HG02970 (cell line): ENCODE data around the gene CDK9.
"Not testable (repeated sequence)": the region's sequence is repeated elsewhere in the genome, so short reads cannot be mapped to it uniquely, and the experiment has no call there.

ENCODE experiments used
- ATAC-seq: cut with Tn5 transposase; IDR thresholded peaks from one replicate; pipeline ENCODE4 v1.9.1; 2021; ENCODE audit warnings: mild to moderate bottlenecking, moderate library complexity, moderate number of reproducible peaks; ENCODE audit not compliant: unreplicated experiment, low FRiP score

Gene CDK9

DNA sequence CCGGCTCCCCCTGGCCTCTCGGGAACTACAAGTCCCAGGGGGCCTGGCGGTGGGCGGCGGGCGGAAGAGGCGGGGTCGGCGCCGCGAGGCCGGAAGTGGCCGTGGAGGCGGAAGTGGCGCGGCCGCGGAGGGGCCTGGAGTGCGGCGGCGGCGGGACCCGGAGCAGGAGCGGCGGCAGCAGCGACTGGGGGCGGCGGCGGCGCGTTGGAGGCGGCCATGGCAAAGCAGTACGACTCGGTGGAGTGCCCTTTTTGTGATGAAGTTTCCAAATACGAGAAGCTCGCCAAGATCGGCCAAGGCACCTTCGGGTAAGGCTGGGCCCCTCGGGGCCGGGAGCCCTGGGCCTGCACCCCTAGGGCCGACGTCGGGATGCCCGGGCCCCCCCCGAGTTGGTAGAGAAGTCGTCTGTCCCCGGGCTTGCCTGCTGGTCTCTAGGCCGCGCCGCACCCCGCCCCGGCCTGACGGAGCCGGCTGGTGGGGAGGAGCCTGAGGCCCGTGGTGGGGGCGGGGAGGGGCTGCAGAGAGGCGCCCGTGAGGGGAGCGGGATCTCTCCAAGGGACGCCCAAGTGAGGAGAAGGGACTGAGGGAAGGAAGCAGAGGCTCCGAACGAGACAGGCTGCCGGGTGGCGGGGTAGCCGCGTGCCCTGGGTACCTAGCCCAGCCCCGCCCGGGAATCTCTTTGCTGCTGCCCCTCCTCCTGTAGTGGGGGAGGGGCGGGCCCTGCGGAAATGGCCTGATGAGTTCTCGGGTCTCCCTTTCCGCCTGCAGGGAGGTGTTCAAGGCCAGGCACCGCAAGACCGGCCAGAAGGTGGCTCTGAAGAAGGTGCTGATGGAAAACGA is at the start of gene CDK9:
TSS of gene CDK9 (plus strand) at position 102 of the 840 bp plus-strand sequence. CDS start at position 217, 115 bp downstream.
- peak; percentile 61 for ATAC-seq

GRCh38 chr9:127738666-127739065 is 47.2 kb upstream of the CDK9 start:
- ATAC-seq: no peak

GRCh38 chr9:127739614-127740330 is 46.1 kb upstream of the CDK9 start:
- ATAC-seq: no peak

DNA sequence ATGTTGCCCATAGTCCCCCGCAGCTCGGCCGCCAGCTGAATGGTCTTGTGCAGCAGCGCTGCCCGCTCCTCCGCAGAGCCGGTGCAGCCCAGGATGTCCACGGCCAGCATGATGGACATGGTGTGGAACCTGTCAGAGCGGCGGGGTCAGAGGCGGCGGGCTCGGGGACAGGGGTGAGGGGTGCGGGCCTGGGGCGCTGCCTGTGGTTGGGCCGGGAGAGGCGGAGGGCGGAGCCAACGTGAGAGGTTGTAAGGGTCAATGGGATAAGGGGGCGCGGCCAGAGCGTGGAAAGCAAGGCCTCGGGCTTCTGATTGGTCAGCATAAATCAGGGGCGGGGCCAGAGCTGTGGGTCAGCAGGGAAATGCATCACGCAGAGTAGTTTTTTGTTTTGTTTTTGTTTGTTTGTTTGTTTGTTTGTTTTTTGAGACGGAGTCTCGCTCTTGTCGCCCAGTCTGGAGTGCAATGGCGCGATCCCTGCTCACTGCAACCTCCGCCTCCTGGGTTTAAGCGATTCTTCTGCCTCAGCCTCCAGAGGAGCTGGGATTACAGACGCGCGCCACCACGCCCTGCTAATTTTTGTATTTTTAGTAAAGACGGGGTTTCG is 43.9 kb upstream of the CDK9 start:
- ATAC-seq: no peak

DNA sequence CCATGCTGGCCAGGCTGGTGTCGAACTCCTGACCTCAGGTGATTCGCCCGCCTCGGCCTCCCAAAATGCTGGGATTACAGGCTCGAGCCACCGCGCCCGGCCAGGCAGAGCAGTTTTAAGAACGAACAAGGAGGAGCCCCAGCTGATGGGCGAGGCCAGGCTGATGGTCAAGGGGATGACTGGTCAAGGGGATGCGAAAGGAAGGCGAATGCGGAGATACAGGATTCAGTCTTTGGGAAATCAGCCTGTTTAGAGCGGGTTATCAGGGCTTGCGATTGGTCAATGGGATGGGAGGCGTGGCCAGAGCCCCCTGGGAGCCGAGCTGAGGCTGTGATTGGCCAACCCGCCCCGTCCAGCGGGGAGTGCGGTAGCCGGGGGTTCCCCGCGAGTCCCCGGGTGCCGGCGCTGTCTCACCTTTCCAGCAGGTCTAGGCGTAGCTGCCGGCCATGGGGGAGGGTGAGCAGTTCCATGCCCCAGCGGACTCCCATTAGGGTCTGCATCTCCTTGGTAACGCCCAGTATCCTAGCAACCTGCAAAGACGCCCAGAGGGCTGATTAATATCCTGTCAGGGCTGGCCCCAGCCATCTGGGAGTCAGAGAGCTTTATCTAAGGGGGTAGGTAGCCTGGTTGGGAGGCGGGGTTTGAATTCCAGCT is 43.3 kb upstream of the CDK9 start:
- no peak for ATAC-seq

GRCh38 chr9:127744398-127745110 is 41.3 kb upstream of the CDK9 start:
- no peak for ATAC-seq

DNA sequence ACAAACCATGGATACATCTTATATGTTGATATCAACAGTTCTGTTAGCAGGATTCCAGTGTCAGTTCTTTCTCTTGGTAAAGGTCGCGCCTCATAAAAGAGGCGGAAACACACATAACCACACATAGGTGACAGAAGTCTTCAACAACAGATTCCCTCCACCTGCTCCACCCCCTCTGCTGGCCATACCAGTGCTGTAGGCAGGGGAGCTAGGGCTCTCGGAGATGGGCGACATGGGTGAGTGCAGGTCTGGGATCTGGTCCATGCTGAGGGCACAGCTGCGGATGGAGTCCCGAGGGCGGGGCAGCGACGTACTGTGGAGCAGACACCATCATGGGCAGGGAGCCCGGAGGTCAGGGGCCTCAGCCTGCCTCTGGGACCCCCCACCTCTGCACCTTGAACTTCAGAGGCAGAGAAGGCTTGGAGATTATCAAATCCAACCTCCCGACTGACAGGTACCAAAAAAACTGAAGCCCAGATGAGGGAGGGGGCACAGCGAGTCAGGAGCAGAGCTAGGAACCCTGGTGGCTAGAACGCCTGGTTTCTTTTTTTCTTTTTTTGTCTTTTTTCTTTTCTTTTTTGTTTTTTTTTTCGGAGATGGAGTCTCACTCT is 38.8 kb upstream of the CDK9 start:
- ATAC-seq: no peak

DNA sequence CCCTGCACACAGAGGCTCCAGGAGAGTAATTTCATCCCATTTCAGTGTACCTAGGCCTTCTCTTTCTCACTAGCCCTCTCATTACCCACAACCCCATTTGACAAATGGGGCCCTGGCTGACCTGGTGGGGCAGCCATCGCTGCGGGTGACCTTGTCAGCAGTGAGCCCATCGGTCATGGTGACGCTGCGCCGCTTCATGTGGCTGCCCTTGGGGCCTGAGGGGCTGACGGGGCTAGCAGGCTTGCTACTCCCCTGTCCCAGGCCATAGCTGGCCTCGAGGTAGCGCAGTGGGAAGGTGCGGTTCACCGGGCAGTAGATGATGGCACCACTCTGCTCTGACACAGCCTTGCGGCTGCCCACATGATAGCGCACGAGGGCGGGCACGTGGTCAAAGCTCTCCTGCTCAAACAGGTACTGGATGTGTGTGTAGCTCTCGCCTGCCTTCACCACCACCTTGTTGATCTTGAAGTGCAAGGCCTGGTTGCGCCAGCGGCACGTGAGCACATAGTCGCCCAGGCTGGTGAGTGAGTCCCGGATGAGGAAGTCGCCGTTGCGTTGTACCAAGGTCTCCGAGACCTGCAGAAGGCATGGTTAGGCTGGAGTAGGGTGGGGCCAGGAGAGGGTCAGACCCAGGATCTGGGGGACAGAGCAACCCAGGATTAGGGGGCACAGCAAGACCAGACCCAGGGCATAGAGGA is 36.6 kb upstream of the CDK9 start:
- no peak for ATAC-seq

- ATAC-seq: no peak
Observed at GRCh38 chr9:127751269-127752054, 34.4 kb upstream of the CDK9 start.

DNA sequence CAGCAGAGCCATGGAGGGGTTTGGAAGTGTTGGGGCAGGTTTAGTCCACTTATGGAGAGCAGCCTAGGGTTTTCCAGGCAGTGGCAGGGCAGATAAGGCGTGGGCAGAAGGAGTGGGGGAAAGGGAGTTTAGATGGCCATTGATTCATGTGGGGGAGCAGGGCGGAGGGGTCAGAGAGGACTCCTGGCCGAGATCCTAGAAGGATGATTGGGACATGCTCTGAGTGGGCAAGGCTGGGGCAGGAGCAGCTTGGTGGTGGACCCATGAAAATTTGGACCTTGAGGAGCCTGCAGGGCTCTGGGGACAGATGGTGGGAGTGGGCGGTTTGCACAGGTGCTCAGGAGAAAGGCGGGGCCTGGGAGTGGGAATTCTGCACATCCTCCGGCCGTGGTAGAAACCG is 32.7 kb upstream of the CDK9 start:
- ATAC-seq: no peak

DNA sequence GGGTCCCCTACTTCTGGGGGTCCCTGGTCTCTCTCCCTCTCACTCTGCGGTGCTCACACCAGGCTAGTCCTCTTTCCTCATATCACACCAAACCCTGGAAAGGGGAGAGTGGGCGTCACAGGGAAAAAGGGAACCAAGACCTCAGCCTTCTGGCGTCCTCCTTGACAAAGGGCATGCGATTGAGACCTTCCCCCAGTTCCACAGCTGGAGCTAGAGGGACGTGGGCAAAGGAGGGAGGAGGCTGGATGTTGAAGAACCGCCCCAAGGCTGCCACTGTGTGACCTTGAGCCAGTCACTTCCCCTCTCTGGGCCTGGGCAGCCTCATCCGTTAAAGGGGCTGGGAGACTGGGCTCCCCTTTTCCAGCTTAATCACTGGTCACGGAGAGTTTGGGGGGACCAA is 32.2 kb upstream of the CDK9 start:
- ATAC-seq: no peak

DNA sequence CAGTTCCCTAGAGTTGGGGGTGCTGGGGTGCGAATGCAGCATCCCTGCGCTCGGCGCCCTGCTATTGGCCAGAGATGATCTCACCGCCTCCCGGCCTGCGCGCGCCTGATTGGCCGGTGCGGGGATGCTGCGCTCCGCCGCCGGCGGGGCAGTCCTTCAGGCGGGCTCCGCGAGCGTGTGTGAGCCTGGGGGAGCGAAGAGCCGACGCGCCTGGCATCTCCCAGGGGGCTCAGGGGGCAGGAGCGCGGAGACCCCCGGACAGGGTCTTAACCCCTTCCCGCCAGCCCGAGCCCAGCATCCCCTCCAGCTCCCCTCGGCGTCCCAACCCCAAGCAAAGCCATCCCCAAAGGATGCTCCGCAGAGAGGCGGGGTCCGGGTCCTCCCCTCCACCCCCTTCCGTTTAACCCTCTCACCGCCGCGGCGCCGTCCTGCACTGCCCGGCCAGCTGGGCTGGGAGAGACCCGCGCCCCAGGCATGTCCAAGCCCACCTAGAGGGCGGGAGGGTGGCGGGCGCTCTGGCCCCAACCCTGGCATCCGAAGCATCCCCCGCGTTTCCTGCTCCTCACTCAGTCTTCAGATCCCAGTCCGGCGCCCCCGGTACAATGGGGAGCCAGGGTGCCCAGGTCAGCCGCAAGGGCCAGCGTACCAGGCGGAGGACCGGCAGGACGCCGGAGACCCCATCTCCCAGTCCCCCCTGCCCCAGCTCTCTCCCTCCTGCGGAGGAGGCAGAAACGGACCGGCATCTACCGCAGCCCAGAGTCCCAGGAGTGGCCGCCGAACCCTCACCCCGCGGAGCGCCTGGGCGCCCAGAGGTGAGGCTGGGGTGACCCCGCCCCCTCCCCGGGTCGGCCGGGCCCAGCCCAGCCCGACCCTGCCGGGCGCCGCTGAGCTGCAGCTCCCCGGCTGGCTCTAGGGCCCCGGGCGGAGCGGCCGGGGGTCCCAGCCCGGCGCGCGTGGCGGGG is 31.5 kb upstream of the CDK9 start:
- no peak for ATAC-seq

GRCh38 chr9:127755061-127756060 is 30.5 kb upstream of the CDK9 start:
- ATAC-seq: no peak

- ATAC-seq: no peak
Observed at GRCh38 chr9:127756233-127756632, 29.6 kb upstream of the CDK9 start.

DNA sequence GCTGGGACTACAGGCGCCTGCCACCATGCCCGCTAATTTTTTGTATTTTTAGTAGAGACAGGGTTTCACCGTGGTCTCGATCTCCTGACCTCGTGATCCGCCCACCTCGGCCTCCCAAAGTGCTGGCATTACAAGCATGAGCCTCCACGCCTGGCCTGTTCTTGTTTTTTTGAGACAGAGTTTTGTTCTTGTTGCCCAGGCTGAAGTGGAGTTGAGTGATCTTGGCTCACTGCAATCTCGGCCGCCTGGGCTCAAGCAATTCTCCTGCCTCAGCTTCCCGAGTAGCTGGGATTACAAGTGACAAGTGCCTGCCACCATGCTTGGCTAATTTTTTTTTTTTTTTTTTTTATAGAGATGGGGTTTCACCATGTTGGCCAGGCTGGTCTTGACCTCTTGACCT is 29.1 kb upstream of the CDK9 start:
- ATAC-seq: not testable (repeated sequence)

DNA sequence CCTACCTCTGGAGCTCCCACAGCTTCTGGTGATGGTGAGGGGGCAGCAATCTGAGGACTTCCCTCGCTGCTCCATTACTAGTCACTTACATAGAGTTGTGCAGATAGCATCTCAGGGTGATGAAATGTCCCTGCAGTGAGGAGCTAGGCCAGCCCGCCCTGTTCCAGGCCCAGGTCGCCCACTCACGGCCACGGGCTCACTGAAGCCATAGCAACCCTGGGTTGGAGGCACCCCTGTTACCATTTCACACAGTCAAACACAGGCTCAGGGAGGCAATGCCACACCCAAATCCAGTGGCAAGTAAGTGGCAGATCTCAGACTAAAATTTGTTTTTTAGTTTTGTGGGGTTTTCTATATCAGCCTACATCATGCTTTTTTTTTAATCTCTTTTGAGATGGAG is 27.0 kb upstream of the CDK9 start:
- ATAC-seq: no peak
